Measurements from ENCODE around the gene PCID2. TPM values are rescaled to one million over a fixed set of nuclear protein-coding genes. Genes with fewer than 3 reads are reported as not detected.

The PCID2 gene
- total RNA-seq, 1 donor from 2014 or later, result 42.6 TPM

DNA sequence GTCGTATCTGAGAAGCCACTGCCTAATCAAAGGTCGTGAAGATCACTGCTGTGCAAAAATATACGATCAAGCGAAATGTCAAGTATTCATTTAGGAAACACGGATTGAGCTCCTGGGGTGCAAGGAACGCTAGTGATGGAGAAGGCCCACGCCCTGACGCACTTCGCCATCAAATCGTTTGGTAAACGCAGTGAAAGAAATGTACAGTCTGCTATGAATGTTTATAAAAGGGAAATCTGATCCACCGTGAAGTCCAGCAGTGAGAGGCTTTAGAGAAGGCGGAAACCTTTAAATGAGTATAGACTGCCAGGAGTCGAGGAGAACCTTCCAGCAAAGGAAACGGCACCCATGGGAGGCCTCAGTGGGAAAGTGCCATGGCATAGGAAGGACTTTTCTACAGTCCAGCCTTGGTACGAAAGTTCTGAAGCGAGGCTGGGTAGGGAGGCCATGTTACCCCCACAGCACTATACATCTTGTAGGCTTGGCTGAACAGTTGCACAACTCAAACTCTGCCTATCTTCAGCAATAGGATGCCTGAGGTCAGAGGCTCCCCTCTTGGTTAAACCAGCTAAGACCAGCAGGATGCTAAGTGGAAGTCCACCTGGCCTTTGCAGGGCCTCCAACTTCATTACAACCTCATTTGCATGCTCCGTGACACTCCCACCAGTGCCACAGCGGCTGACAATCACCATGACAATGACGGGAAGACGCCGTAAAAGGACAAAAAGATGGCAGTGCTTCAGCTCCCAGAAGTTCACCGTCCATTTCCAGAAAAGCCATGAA lies 20.4 kb downstream of the PCID2 start:
- DNase-seq (ENCODE audit: low read depth in 2 of 2), result no peak

DNA sequence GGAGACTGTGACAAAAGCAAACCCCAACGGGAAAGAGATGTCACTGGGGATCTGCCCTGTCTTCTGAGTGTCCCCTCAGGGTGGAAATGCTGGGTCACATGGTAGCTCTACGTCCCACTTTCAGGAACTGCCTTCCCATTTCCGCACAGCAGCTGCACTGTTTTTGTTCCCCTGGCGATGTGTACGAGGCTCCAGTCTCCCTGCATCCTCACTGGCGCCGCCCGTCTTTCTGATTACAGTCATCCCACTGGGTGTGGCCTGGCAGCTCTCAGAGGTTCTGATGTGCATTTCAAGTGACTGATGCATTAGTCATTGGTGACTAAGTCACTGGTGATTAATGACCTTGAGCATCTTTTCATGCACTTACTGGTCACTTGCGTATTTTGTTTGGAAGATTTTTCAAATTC lies 21.2 kb downstream of the PCID2 start:
- peak; percentile 97 to 99 for DNase-seq (ENCODE audit: low read depth in 2 of 2)

DNA sequence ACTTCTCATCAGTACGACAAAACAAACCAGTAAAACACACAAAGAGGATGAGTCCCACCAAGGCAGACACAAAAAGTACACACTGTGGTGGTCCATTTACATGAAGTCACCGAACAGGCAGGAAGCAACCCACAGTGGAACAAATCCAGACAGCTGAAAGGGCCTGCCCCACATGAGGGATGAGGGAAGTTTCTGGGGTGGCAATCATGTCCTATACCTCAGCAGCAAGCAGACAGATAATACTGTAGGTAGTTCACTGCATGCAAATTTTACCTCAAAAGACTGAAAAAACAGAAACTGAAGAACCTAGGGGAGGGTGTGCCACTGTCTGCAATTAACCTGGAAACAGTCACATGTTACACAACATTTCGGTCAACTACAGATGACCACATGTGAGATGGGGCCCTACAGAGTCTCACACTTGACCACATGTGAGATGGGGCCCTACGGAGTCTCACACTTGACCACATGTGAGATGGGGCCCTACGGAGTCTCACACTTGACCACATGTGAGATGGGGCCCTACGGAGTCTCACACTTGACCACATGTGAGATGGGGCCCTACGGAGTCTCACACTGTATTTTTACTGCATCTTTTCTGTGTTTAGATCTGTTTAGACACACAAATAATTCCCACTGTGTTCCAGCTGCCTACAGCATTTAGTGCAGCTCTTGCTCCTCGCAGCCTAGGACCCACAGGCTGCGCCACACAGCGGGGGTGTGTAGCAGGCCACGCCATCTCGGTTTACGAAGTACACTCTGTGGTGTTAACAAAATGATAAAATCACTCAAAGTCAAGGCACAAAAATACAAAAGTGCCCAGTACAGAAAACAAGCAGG lies 22.2 kb downstream of the PCID2 start:
- DNase-seq (ENCODE audit: low read depth in 2 of 2), result peak in 1 of 2 donors; percentile 36

DNA sequence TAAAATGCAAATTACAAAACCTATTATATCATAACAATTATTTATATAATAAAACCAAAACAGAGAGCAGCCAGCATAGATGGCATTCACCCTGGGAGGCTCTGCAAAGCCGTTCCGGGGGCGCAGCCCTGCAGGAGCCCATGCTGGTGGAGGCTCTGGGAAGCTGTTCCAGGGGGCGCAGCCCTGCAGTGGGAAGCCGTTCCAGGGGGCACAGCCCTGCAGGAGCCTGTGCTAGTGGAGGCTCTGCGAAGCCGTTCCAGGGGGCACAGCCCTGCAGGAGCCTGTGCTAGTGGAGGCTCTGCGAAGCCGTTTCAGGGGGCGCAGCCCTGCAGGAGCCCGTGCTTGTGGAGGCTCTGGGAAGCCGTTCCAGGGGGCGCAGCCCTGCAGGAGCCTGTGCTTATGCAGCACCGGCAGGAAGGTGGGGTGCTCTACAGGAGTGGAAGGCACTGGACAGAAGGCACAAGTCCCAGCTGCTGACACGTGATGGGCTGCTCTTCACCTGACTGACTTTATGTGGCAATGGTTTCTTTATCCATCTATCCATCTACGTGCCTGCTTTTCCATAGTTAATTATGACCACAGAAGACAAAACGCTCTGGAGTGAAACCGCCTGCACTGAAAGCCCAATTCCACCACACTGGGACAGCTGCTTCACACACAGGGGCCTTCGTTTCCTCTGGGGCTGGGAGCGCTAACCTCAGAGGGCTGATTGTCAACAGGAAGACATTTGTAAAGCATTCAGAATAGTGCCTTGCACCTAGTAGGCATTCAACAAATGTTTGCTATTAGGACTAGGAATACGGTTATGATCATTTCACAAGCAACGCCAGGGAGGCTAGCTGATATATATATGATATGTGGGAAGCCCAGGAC lies 23.7 kb downstream of the PCID2 start:
- peak in 1 of 2 donors; percentile 23 for DNase-seq (ENCODE audit: low read depth in 2 of 2)

DNA sequence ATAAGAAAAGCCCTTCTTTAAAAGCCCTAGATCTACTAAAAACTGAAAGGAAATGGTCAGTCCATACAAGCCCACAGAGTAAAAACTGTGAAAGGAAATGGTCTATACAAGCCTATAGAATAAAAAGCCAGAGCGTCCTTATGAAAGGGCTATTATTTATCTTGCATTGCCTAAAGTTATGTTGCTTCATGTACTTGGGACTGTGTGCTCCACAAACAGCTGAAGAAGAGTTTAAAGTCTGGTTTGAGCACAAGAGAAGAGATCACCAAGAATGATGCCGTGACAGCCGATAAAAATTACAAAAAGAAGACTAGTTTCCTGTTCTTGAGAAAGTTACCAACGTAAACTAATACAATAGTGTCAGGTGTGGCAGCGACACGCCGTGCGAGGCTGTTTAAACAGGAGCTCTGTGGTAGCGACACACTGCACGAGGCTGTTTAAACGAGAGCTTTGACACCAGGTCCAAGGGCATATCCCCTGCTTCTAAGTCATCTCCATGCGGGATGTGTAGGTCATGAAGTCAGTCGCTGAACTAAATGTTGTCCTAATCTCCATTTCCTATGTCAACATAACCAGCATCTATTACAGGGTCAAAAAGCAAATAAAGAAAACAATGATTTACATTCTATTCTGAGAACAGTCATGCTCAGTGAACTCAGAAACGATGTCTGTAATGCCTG lies 24.9 kb downstream of the PCID2 start:
- DNase-seq (ENCODE audit: low read depth in 2 of 2), result peak in 1 of 2 donors; percentile 57

DNA sequence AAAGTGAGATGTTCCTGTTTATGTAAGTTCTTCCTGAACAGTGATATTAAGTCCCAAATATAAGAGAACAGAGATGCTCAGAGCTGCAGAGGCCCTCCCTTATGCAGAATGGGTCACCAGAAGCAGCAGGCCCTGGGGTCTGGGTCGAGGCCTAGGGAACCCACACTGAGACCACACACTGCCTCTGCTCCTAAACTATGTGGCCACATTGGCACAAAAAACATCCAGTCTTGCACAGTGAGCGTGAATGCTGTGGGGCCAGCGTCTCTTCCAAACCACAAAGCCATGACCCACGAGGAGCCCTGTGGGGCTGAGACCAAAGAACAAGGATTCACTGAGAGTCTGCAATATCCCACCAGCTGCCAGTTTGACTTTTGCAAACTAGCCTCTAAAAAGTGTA lies 26.4 kb downstream of the PCID2 start:
- no peak for DNase-seq (ENCODE audit: low read depth in 2 of 2)

DNA sequence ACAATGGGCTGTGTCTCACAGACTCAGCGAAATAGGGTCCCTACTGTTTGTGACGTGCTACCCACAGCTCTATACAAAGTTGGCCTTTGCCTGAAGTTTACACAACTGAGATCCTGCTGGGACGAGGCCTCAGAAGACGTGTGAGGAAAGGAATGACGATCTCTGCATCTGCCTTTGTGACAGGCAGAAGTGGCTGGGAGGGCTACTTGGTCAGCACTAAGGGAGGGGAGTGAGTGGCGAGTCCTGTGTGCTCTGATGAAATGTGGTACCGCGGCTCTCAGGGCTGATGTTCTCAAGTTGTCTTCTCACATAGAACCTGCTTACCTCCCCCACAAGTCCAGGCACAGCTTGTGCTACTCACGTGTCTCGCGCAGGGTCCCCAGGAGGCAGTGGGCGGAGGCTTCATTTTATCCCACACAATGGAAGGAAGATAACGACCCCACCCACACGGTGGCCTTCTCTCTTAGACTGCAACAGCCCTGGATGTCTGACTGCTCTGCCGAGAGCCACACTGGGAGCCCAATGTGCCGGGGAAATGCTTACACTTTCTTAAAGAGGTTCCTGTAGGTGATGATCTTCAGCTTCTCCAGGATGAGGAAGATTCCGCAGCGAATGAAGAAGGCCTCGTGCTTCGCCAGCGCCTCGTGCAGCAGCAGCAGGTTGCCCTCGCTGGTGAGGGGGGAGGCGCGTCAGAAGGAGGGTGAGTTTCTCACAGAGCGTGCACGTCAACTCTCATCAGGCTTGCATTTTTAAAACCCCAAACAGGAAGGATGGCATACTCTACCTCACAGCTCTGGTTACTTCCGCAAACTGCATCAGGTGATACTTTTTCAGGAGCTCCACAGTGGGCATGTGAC lies 28.9 kb downstream of the PCID2 start:
- DNase-seq (ENCODE audit: low read depth in 2 of 2), result peak in 1 of 2 donors; percentile 34

DNA sequence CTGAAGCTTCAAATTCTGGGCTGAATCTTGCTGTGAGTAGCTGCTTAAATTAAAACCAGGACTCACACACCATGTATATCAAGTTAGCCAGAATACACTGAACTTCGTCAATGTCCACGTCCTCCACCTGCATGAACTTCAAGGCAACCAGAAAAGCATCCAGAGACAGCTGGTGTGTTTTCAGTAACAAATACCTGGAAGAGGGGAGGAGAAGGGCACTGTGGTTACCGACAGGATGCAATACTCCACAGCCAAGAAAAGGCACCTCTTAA lies 29.6 kb downstream of the PCID2 start:
- DNase-seq (ENCODE audit: low read depth in 2 of 2), result no peak

DNA sequence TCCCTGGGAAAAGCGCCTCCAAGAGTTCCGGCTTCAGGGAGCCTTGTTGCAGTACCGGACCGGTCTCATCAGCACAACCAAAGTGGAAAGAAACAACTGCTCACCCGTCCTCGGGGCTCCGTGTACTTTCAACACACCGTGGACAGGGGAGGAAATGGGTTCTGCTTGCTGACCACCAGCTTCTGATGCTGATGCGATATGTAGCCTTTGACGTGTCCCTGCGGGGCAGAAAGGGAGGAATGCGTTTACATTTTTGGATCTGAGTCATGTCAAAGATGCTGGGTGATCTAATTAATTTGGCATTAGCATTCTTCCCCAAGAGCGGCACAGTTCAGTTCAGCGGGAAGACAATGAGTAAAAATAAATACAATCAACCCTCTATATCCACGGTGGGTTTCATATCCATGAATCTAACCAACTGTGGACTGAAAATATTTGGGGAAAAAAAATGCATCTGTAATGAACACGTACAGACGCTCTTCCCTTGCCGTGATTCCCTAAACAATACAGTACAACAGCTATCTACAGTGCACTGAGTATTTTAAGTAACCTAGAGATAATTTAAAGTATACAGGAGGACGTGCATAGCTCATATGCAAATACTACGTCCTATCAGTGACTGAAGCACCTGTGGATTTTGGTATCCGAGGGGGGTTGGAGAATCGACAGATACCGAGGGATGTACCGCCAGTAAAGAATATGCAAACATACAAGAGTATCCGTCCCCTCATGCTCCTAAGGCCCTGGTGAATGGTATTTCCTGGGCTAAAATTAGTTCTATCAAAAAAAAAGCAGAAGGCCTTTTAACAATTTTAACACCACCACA lies 30.2 kb downstream of the PCID2 start:
- peak in 1 of 2 donors; percentile 50 for DNase-seq (ENCODE audit: low read depth in 2 of 2)

DNA sequence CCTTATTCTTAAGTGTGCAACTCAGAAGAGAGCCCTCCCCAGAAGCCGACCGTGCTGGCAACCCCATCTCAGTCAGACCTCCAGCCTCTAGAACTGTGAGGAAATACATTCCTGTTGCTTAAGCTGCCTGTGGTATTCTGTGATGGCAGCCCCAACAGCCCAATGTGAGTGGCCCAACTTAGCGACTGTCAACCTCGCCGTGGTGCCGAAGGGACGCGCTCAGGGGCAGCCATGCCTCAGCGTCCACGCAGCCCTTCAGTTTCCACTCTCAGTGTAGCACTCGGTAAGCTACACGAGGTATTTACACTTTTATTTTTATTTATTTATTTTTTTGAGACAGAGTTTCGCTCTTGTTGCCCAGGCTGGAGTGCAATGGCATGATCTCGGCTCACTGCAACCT lies 31.6 kb downstream of the PCID2 start:
- DNase-seq (ENCODE audit: low read depth in 2 of 2), result no peak

DNA sequence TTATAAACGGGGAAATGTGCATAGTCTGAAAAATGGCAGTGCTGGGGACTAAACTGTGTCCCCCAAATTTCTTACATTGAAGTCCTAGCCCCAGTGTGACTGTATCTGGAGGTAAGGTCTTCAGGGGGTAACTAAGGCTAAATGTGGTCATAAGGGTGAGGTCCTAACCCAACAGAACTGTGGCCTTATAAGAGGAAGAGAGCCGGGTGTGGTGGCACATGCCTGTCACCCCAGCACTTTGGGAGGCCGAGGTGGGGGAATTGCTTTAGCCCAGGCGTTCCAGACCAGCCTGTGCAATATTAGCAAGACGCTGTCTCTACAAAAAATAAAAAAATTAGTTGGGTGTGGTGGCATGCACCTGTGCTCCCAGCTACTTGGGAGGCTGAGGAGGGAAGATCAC lies 32.2 kb downstream of the PCID2 start:
- no peak for DNase-seq (ENCODE audit: low read depth in 2 of 2)

DNA sequence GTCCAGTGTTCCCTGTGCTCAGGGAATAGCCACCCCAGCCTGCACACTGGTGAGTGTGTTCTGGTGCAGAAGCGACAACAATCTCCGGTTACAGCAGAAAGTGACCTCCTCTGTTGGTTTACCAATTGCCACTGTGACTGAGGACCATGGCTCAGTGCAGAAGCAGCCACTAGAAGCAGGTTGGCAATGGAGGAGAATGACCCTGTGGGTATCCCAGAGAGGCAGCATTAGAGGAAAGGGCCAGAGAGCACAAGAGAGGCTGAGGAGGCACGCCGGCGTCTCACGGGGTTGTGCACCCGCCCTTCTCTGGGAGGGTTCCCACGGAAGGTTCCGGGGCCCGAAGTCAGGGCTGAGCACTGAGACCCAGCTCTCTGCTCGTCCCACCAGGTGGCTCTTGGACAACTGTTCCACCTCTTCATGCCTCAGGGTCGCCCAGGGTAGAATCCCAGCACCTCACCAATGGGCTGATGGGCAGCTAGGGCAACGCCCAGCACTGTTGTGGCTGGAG lies 36.0 kb downstream of the PCID2 start:
- DNase-seq (ENCODE audit: low read depth in 2 of 2), result no peak

DNA sequence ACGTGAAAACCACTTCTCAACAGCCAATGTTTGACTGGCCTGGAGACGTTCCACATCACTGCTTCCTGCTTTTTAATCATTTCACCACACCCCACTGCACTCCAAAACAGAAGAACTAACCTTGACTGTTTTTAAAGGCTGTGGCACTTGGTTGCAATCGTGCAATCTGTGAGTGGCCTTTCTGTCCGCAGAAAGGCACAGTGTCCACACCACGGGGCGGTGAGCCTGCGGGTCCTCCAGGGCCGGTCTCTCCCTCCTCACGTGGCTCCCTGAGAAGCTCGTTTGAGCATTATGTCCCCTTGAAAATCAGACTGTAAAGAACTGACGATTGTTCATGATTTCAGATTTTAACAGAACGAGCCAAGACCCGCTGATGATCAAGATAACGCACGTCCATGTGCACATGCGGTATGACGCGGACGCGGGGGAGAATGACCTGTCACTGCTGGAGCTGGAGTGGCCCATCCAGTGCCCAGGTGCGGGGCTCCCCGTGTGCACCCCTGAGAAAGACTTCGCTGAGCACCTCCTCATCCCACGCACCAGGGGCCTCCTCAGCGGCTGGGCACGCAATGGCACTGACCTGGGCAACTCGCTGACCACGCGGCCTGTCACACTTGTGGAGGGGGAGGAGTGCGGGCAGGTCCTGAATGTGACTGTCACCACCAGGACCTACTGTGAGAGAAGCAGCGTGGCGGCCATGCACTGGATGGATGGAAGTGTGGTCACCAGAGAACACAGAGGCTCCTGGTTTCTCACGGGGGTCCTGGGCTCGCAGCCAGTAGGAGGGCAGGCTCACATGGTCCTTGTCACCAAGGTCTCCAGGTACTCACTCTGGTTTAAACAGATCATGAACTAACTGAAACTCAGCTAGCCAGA lies 37.0 kb downstream of the PCID2 start:
- DNase-seq (ENCODE audit: low read depth in 2 of 2), result no peak

DNA sequence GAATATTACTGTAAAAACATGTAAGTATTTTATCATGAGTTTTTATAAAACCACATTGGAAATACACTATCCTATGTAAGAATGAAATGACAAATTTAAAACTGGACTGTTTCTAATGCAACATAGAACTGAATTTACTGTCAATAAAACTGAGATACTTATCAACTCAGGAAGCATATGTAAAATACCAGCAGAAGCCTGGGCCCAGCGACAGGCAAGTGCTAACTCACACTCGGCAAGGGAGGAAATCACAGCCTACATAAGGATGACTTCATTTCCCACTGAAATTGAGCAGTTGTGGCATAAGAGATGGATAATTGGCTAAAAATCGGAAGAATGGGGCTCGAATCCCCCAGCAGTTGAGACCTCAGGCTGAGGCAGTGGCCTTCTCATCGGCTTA lies 38.0 kb downstream of the PCID2 start:
- peak; percentile 54 to 87 for DNase-seq (ENCODE audit: low read depth in 2 of 2)

DNA sequence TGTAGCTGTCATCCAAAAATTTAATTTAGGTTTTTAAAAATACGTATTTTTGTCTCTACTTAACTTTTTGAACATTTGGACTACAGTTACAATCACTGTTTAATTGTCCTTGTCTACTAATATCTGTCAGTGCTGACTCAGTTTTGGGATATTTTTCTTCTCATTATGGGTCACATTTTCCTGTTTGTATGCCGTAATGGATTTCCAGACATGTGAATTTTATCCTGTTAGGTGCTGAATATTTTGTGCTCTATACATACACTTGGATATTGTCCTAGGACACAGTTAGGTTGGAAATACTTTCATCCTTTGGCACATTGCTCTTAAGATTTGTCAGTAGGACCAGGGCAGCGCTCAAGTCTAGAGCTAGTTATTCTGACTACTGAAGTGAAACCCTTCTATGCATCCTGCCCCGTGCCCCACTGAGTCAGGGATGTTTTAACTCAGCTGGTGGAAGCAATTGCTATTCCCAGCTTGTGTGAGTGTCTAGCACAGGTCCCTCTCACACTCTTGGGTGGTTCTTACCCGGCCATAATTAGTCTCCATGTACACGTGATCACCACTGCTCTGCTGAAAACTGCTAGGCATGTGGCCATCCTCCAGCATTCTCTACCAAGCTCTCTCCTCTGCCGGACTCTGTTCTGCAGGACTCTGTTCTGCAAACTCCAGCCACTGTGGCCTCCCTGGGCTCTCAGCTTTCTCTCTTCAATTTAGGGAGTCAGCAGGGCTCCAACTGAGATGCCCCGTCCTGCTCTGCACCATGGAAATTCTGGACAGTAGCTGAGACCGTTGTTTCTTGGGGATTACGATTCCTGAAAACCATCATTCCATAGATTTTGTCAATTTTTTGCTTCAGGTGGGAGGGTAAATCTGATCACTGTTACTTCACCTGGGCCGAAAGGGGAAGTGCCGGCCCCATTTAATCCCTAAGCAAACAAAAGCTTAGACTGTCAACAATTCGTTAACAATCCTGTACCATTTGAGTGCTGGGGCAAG lies 38.9 kb downstream of the PCID2 start:
- DNase-seq (ENCODE audit: low read depth in 2 of 2), result peak in 1 of 2 donors; percentile 47

DNA sequence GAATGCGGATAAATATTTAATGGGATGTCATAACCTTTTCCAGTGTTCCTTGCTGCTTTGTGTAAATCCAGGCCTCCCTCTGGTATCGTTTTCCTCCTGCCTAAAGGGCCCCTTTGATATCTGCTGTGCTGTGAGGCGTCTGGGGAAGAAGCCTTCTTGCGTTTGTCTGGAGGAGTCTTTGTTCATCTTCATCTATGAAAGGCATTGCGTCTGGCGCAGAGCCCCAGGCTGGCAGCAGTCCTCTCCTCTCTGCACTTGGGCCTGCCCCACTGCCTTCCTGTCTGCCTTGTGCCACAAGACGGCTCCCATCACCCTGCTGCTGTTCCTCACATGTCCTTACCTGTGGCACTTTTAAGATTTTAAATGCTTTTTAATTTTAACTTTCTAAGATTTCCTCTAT lies 40.3 kb downstream of the PCID2 start:
- no peak for DNase-seq (ENCODE audit: low read depth in 2 of 2)

DNA sequence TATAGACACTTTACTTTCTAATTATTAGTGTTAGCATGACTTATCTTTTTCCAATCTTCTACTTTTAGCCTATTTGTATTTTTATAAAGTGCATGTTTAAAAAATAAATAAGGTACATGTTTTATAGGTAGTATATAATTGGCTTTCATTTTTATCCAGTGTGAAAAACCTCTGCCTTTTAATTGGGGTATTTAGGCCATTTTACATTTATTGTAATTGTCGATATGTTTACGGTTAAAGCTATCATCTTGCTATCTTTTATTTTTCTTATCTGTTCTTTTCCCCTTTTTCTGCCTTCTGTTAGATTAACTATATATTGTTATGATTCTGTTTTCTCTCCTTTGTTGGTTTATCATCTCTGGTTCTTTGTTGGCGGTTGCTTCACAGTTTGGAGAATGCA lies 40.9 kb downstream of the PCID2 start:
- DNase-seq (ENCODE audit: low read depth in 2 of 2), result no peak

Measured in dermis microvascular lymphatic vessel endothelial cell (primary cell).